IMR-90 (cell line): Measurements from ENCODE around the gene SMAP1.

Source experiments
- CEBPB ChIP-seq: IDR thresholded peaks from 2 replicates; pipeline ENCODE4 v1.6.1; 2012; ENCODE audit warnings: low read depth, low read length, improper control_type of control experiment
- CHD1 ChIP-seq: IDR thresholded peaks from 2 replicates; pipeline ENCODE4 v1.6.1; 2012; ENCODE audit warnings: low read depth, low read length, improper control_type of control experiment
- CTCF ChIP-seq: conservative IDR thresholded peaks from 2 replicates; pipeline ENCODE4 v1.5.1; 2012; ENCODE audit warnings: mild to moderate bottlenecking, low read depth, low read length, improper control_type of control experiment
- ELK1 ChIP-seq: fragments of 150-350 bp; IDR thresholded peaks from 2 replicates; pipeline ENCODE4 v1.6.1; 2016; ENCODE audit warnings: low read depth, mild to moderate bottlenecking, low read length, moderate library complexity, borderline replicate concordance
- MAZ ChIP-seq: IDR thresholded peaks from 2 replicates; pipeline ENCODE4 v1.6.1; 2012; ENCODE audit warnings: low read depth, mild to moderate bottlenecking, low read length, improper control_type of control experiment, moderate library complexity, borderline replicate concordance
- MXI1 ChIP-seq: IDR thresholded peaks from 2 replicates; pipeline ENCODE4 v1.6.1; 2012; ENCODE audit warnings: low read depth, mild to moderate bottlenecking, low read length, moderate library complexity, borderline replicate concordance
- NFE2L2 ChIP-seq: fragments of 150-350 bp; IDR thresholded peaks from 2 replicates; pipeline ENCODE4 v1.6.1; 2016; ENCODE audit warnings: low read depth, mild to moderate bottlenecking, low read length
- POLR2A ChIP-seq: IDR thresholded peaks from 2 replicates; pipeline ENCODE4 v1.6.1; 2012; ENCODE audit warnings: mild to moderate bottlenecking, low read depth, low read length
- RAD21 ChIP-seq: IDR thresholded peaks from 2 replicates; pipeline ENCODE4 v1.6.1; 2012; ENCODE audit warnings: low read length, improper control_type of control experiment
- RCOR1 ChIP-seq: IDR thresholded peaks from 2 replicates; pipeline ENCODE4 v1.6.1; 2012; ENCODE audit warnings: mild to moderate bottlenecking, low read length, improper control_type of control experiment; ENCODE audit not compliant: insufficient replicate concordance
- RFX5 ChIP-seq: IDR thresholded peaks from 2 replicates; pipeline ENCODE4 v1.8.0; 2012; ENCODE audit warnings: low read depth, mild to moderate bottlenecking, low read length, moderate library complexity
- SMC3 ChIP-seq: fragments of 150-350 bp; IDR thresholded peaks from 2 replicates; pipeline ENCODE4 v1.6.1; 2016; ENCODE audit warnings: low read depth, mild to moderate bottlenecking, antibody characterized with exemption, low read length, moderate library complexity
- TF ChIP-seq, protein P1 (sequence below): fragments of 150-350 bp; IDR thresholded peaks from 2 replicates; pipeline ENCODE4 v1.6.1; 2017; ENCODE audit warnings: mild to moderate bottlenecking, antibody characterized with exemption, low read length, low read depth

DNA sequence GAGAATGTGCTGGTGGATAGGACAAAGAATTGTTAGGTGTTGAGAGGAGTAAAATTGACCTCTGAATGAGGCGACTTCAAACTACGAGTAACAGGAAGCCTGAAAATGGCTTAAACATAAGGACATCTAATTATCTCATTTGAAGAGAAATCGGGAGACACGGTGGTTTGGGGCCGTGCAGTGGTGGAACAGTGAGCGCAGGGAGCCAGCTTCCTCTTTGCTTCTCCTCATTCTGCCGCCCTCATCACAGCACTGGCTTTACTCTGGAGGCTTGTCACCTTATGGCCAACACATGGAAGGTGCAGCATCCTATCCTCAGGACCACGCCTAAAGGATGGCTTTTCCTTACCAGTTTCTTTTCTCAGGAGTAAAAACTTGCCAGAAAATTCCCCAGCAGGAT lies 174.9 kb downstream of the SMAP1 start:
- TF ChIP-seq CTCF (no peak), RFX5 (no peak), SMC3 (no peak), POLR2A (no peak), RCOR1 (no peak), RAD21 (no peak), NFE2L2 (no peak), ELK1 (no peak), CHD1 (no peak), CEBPB (no peak), MAZ (no peak), MXI1 (no peak)
- TF ChIP-seq, protein P1, sequence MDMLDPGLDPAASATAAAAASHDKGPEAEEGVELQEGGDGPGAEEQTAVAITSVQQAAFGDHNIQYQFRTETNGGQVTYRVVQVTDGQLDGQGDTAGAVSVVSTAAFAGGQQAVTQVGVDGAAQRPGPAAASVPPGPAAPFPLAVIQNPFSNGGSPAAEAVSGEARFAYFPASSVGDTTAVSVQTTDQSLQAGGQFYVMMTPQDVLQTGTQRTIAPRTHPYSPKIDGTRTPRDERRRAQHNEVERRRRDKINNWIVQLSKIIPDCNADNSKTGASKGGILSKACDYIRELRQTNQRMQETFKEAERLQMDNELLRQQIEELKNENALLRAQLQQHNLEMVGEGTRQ = no peak
